Neural progenitor cell (in vitro differentiated cells): Measurements from ENCODE around the gene VAV3.

Source experiments
- EZH2 ChIP-seq: fragments of 200-600 bp; sonication (generic); IDR thresholded peaks from 2 replicates; pipeline ENCODE4 v1.6.1; 2017; ENCODE audit warnings: antibody characterized with exemption, mild to moderate bottlenecking, moderate library complexity
- EZH2phosphoT487 ChIP-seq: fragments of 200-600 bp; sonication (generic); IDR thresholded peaks from 2 replicates; pipeline ENCODE4 v1.6.1; 2017; ENCODE audit warnings: antibody characterized with exemption
- TF ChIP-seq, protein P1 (sequence below): fragments of 200-600 bp; sonication (generic); IDR thresholded peaks from 2 replicates; pipeline ENCODE4 v1.5.1; 2017; ENCODE audit warnings: antibody characterized with exemption, mild to moderate bottlenecking

DNA sequence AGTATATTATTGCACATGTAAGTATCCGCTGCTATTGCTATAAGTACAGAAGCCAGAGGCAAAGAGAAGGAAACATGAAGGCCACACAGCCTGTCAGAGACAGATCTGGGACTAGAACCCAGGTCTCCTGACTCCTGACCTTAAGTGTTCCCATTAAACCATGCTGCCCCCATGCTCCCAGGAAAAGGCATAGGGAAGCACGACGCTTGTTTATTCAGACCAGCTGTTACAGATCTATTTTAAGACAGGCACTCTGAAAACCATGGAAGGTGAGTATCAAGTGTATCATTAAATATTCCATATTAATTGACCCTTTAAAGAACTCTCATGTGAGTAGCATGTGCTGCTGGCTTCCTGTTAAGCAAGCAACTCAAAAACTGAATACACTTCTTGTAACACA is 11.4 kb downstream of the VAV3 start:
- TF ChIP-seq, protein P1, sequence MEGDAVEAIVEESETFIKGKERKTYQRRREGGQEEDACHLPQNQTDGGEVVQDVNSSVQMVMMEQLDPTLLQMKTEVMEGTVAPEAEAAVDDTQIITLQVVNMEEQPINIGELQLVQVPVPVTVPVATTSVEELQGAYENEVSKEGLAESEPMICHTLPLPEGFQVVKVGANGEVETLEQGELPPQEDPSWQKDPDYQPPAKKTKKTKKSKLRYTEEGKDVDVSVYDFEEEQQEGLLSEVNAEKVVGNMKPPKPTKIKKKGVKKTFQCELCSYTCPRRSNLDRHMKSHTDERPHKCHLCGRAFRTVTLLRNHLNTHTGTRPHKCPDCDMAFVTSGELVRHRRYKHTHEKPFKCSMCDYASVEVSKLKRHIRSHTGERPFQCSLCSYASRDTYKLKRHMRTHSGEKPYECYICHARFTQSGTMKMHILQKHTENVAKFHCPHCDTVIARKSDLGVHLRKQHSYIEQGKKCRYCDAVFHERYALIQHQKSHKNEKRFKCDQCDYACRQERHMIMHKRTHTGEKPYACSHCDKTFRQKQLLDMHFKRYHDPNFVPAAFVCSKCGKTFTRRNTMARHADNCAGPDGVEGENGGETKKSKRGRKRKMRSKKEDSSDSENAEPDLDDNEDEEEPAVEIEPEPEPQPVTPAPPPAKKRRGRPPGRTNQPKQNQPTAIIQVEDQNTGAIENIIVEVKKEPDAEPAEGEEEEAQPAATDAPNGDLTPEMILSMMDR = no peak
- TF ChIP-seq EZH2 = no peak
- no peak for TF ChIP-seq EZH2phosphoT487
